VCaP (cell line): ENCODE data around the gene PAPOLA.

Experiments used
- H3K27ac ChIP-seq: fragments of 450-650 bp; 2 replicates; pipeline ENCODE4 v1.5.1; 2017
- CTCF ChIP-seq: fragments of 450-650 bp; conservative IDR thresholded peaks from 2 replicates; pipeline ENCODE4 v1.5.1; 2017; ENCODE audit warnings: mild to moderate bottlenecking, moderate library complexity

The PAPOLA gene

DNA sequence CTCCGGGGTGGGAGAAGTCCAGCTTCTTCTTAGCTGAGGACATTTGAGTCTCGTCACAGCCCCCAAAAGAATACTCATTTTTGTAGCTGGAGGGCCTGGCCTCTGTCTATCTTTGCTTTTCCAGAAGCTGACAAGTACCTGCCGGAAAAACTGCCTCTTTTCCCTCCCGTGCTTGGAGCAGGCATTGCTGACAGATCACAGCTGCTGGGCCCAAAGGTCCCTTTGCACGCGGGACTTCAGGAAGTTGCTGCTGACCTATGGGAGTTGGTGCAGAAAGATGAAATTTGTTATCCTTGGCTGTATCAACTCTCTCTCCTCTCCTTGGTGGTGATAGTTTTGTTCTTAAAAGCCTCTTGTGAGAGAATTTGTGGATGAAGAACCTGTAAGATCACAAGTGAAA is 92.8 kb downstream of the PAPOLA start:
- H3K27ac ChIP-seq = no peak overlapping the region
- no peak for TF ChIP-seq CTCF

GRCh38 chr14:96597680-96598079 is 95.5 kb downstream of the PAPOLA start:
- TF ChIP-seq CTCF = no peak

GRCh38 chr14:96598332-96598928 is 96.2 kb downstream of the PAPOLA start:
- no peak for TF ChIP-seq CTCF
- no peak overlapping the region for H3K27ac ChIP-seq

More at GRCh38 chr14:96597680-96598079, 95.5 kb downstream of the PAPOLA start:
- no peak overlapping the region for H3K27ac ChIP-seq

GRCh38 chr14:96599076-96599475 is 96.9 kb downstream of the PAPOLA start:
- TF ChIP-seq CTCF = no peak

DNA sequence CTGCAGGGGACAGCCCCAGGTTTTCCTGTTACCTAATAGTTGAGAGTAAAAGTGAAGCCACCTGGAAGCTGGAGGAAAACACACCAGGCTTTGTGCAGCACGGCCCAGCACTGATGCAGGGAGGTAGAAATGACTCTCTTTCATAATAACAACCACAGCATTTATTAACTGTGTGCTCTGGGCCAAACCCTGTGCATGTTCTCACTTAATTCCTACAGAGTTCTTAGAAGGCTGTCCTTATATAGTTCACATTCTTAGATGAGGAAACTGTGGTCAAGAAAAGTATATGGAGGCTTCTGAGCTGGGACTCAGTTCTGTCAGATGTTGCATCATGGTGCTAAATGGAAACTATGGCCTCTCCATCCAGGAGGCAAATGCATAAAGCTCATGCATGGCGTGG is 100.0 kb downstream of the PAPOLA start:
- no peak overlapping the region for H3K27ac ChIP-seq
- TF ChIP-seq CTCF = no peak

More at GRCh38 chr14:96599076-96599475, 96.9 kb downstream of the PAPOLA start:
- no peak overlapping the region for H3K27ac ChIP-seq

DNA sequence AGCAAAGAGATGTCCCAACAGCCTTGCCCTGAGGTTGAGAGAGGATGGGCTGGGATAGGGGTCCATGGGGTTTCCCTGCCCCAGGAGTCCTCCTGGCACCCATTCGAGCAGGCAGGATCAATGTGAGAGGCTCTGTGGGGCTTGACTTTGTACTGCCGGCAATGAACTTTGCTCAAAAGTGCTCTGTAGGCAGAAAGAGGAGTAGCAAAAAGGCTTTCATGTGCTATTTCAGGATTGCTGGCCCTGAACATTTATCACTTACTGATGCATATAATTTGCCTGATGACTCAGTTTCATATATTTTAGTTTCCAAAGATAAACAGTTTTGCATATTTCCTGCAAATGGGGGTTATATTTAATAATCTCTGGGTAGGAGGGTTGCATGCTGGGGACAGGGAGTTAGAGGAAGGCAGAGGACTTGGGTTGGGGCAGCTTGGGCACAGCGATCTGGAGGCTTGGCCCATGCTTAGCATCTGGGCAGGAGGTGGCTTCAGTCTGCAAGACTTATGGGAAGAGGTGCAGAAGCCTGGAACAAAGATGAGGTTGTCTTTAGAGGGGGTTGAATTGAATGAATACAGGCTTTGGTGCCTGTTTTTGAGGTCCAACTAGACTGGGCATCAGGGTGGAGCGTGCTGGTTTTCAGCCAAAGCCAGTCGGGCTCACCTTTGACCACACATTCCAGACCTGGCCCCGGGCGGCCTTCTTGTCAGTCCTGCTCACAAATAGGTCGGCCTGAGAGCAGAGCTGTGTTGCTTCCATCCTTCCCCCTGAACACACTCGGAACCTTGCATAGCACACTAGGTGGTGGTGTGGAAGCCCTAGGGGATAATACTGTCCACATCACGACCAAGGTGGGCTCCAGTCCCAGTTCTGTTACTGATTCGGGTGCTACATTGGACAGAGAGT is 101.4 kb downstream of the PAPOLA start:
- H3K27ac ChIP-seq = no peak overlapping the region
- no peak for TF ChIP-seq CTCF

DNA sequence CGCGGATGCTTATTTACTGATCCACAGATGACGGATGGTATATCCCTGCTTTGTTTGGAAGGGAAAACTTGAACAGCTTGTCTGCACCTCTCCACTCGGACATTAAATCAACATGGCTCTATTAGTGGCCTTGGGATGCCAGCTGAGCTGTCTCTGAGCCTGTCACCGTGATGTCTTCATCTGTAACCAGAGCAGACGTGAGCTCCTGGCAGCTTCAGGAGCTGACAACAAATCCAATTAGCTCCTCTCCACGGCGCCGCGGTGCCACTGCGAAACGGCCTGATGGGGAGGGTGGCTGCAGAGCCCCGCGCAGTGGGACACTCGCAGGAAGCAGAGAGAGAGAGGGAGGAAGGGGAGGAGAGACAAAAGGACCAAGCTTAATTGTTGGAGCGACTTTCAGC is 112.3 kb downstream of the PAPOLA start:
- no peak for TF ChIP-seq CTCF
- no peak overlapping the region for H3K27ac ChIP-seq
